ENCODE results near the gene NPTXR. TPM values are rescaled to one million over a fixed set of nuclear protein-coding genes. Genes with fewer than 3 reads are reported as not detected.

Gene NPTXR
- total RNA-seq, 2 experiments from 2014 or later, result 5.9 to 6.8 TPM

GRCh38 chr22:38802671-38803121 is 41.1 kb downstream of the NPTXR start:
- DNase-seq (no peak), ATAC-seq (ENCODE audit: low read depth) (no peak)
- peaks cover 14% of the 10 kb centered on the region for H3K4me1 Mint-ChIP-seq
- no peak overlapping the region for H3K4me3 Mint-ChIP-seq
- peaks cover 6% of the 10 kb centered on the region for H3K9me3 Mint-ChIP-seq
- peaks cover 3% of the 10 kb centered on the region for H3K36me3 Mint-ChIP-seq
- POLR2A ChIA-PET, result no interaction called here
- H3K27ac Mint-ChIP-seq, result no peak overlapping the region
- H3K27me3 Mint-ChIP-seq, result peaks cover 21% of the 10 kb centered on the region

- Mint-ChIP-seq H3K4me1 (peaks cover 14% of the 10 kb centered on the region), H3K27me3 (peaks cover 22% of the 10 kb centered on the region), H3K36me3 (peaks cover 3% of the 10 kb centered on the region), H3K27ac (no peak overlapping the region), H3K4me3 (no peak overlapping the region), H3K9me3 (peaks cover 4% of the 10 kb centered on the region)
- POLR2A ChIA-PET, result no interaction called here
- ATAC-seq (ENCODE audit: low read depth) (no peak), DNase-seq (no peak)
Observed at GRCh38 chr22:38799265-38800002, 44.4 kb downstream of the NPTXR start.

DNA sequence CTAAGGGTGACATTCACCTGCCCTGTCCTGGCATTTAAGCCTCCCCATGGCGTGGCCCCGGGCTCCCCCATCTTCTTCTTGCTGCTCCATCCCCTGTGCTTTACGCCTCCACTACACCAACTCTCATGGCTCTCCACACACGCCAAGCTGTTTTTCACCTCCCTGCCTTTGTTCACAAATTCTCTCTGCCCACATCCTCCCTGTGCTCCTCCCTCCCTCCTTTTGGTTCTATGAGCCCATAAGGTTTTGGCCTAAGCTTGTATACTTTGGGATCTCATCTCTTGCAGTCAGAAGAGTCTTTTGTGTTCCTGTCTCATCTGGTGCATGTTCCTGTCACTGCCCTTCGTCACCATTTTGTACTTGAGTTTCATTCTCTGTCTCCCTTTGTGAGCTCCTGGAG is 45.3 kb downstream of the NPTXR start:
- POLR2A ChIA-PET, result no interaction called here
- ATAC-seq (ENCODE audit: low read depth) (no peak), DNase-seq (no peak)
- peaks cover 18% of the 10 kb centered on the region for H3K4me1 Mint-ChIP-seq
- peaks cover 4% of the 10 kb centered on the region for H3K9me3 Mint-ChIP-seq
- H3K36me3 Mint-ChIP-seq, result peaks cover 3% of the 10 kb centered on the region
- H3K27ac Mint-ChIP-seq, result no peak overlapping the region
- H3K4me3 Mint-ChIP-seq, result no peak overlapping the region
- H3K27me3 Mint-ChIP-seq, result peaks cover 15% of the 10 kb centered on the region

DNA sequence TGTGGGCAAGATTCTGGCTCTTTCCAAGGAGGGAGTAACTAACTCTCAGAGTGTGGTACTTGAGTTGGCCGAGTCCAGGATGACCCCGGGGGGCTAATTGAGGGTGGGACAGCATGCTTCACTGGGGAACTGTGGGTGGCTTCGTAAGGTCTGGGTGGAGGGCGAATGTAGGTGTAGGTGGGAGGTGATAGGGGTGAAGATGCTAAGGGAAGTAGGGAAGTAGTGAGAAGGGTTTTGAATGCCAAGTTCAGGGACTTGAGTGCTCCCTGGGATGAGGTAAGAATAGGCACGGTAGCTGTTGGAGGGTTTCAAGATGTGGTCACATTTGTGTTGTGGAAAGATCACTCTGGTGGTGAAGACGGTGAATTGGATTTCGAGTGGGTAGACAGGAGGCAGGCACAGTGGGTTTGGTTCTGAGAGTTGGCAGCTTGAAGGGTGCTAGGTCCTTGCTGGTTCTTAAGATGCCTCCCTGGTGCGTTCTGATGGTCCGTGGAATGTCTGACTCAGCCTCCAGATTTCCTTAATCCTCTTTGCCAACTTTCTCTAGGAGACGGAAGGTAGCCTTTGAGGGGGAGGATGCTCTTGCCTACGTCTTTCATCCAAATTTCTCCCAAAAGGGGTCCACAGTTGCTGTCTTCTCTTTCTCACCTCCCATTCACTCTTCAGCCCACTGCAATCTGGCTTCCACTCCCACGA is 47.4 kb downstream of the NPTXR start:
- POLR2A ChIA-PET, result no interaction called here
- DNase-seq (no peak), ATAC-seq (ENCODE audit: low read depth) (no peak)
- H3K27ac Mint-ChIP-seq, result no peak overlapping the region
- H3K9me3 Mint-ChIP-seq, result peaks cover 4% of the 10 kb centered on the region
- no peak overlapping the region for H3K4me3 Mint-ChIP-seq
- H3K27me3 Mint-ChIP-seq, result peaks cover 10% of the 10 kb centered on the region
- H3K36me3 Mint-ChIP-seq, result peaks cover 3% of the 10 kb centered on the region
- H3K4me1 Mint-ChIP-seq, result peaks cover 25% of the 10 kb centered on the region

DNA sequence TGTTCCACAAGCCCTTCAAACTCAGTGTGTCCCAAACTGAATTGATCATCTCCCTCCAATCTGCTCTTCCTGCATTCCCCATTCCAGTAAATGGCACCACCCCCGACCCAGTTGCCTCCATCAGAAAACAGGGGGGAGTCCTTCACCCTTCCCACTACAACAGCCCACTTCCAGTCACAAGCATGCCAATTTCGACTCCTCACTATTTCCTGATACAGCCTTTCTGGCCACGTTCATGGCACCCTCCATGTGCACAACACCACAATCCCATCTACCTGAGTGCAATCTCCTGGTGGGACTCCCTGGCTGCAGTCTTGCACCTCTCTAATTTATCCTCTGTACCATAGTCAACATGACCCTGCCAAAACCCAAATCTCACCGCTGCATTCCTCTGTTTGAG is 48.3 kb downstream of the NPTXR start:
- H3K27me3 Mint-ChIP-seq, result peaks cover 5% of the 10 kb centered on the region
- ATAC-seq (ENCODE audit: low read depth) (no peak), DNase-seq (no peak)
- POLR2A ChIA-PET, result no interaction called here
- H3K4me3 Mint-ChIP-seq, result no peak overlapping the region
- H3K27ac Mint-ChIP-seq, result no peak overlapping the region
- H3K36me3 Mint-ChIP-seq, result peaks cover 3% of the 10 kb centered on the region
- peaks cover 4% of the 10 kb centered on the region for H3K9me3 Mint-ChIP-seq
- peaks cover 25% of the 10 kb centered on the region for H3K4me1 Mint-ChIP-seq

DNA sequence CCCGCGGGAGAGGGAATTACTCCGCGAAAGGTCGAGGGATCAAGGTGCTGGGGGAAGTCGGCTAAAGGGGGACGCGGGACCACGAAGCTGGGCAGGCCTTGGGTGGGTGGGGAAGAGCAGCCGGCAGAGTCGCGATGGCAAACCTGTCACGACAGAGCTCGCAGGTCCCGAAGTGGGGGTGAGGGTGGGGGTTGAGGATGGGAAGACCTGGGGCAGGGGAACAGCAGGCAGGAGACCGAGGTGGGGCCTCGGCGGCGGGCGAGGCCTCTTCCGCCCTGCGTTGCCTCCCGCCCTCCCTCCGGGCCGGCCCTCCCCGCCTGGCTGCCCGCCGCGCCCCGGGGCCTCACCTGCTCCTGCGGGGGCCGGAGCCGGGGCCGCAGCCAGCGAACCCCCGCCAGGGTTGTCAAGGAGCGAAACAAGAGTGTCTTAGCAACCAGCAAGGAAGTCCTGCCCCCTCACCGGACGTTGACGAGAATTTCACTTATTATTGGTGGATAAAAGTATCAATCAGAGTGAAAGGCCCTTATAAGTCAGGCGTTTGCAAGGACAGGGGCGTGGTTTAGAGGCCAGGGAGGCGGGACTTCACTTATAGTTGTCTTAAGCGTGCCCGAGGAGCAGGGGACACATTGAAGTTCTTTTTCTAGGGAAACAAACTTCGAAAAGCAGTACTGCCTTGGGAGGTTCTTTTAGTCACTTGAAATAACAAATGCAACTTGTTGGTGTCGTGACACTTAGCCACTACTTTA is 49.9 kb downstream of the NPTXR start, which contains the start of gene DNAL4:
Gene DNAL4 (minus strand): TSS at position 423 of the 746 bp plus-strand sequence. CDS start 11,412 bp downstream, outside the sequence.
- H3K27ac Mint-ChIP-seq, result peak within 1 kb of the TSS; percentile 80
- peak; percentile 94 for ATAC-seq (ENCODE audit: low read depth)

DNA sequence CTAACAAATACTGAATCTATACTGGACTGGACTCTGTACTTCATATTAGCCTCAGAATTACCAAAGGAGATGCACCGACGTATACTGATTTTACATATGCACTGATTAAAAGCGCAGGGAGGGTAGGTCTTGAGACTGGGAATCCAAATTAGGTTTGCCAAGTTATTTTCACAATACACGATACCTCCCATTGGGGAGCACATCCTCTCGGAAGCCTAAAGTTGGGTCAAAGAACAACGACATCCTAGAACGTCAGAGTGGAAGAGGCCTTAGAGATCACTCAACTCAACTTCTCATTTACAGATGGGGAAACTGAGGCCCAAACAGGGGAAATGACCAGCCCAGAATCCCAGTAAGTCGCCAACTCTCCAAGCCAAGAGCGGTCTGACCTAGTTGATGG is 50.5 kb downstream of the NPTXR start:
- Mint-ChIP-seq H3K9me3 (no peaks in the 10 kb centered on the region), H3K27ac (peak overlapping the region; percentile 80), H3K36me3 (no peaks in the 10 kb centered on the region), H3K27me3 (peaks cover 2% of the 10 kb centered on the region), H3K4me1 (peaks cover 19% of the 10 kb centered on the region), H3K4me3 (peak overlapping the region; percentile 90)
- POLR2A ChIA-PET, result no interaction called here
- DNase-seq (no peak), ATAC-seq (ENCODE audit: low read depth) (no peak)

More for the DNA sequence above, 49.9 kb downstream of the NPTXR start, which contains the start of gene DNAL4:
- H3K9me3 Mint-ChIP-seq, result peaks cover 2% of the 10 kb centered on the region
- peaks cover 2% of the 10 kb centered on the region for H3K36me3 Mint-ChIP-seq
- peak within 1 kb of the TSS; percentile 90 for H3K4me3 Mint-ChIP-seq
- peaks cover 24% of the 10 kb centered on the region for H3K4me1 Mint-ChIP-seq
- peak; percentile 83 for DNase-seq
- POLR2A ChIA-PET, result interaction anchor here (1.1 kb wide), 1 partner anchor 34 kb away, joined by 3 read pairs; no protein-coding TSS in a partner anchor
- peaks cover 5% of the 10 kb centered on the region for H3K27me3 Mint-ChIP-seq

DNA sequence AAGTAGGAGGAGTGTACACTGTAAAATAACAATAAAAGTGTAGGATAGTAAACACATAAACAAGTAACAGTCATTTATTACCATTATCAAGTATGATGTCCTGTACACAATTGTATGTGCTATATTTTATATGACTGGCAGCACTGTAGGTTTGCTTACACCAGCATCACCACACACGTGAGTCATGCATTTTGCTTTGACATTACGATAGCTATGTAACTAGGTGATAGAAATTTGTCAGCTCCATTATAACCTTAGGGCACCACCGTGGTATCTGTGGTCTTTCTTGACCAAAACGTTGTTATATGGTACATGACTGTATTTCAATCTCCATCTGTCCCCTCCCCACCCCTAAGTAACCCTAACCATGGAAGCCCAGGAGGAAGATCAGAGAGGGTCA is 51.0 kb downstream of the NPTXR start:
- Mint-ChIP-seq H3K27me3 (peaks cover 2% of the 10 kb centered on the region), H3K36me3 (no peaks in the 10 kb centered on the region), H3K4me3 (peak overlapping the region; percentile 90), H3K27ac (peak overlapping the region; percentile 80), H3K9me3 (no peaks in the 10 kb centered on the region), H3K4me1 (peaks cover 14% of the 10 kb centered on the region)
- no peak for ATAC-seq (ENCODE audit: low read depth)
- DNase-seq, result no peak
- POLR2A ChIA-PET, result no interaction called here

DNA sequence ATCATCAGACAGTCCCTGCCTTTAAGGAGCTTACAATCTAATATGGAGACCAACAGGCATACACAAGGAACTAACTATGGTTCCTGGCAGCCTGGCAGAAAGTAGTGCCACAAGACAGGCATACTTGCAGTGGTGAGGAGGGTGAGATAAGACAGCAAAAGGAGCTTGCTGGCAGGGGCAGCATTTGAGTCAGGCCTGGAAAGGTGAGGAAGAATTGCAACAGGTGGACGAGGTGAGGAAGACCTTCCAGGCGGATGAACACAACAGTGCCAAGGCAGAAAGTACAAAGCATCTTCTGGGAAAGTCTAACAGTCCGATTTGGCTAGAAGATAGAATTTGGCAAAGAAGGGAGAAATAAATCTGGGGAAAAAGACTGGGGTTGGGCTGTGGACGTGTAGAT is 54.2 kb downstream of the NPTXR start:
- POLR2A ChIA-PET, result interaction anchor here (0.5 kb wide), 1 partner anchor 211 kb away, joined by 4 read pairs; no protein-coding TSS in a partner anchor
- Mint-ChIP-seq H3K36me3 (no peaks in the 10 kb centered on the region), H3K27ac (no peak overlapping the region), H3K27me3 (no peaks in the 10 kb centered on the region), H3K4me3 (no peak overlapping the region), H3K9me3 (no peaks in the 10 kb centered on the region), H3K4me1 (peaks cover 13% of the 10 kb centered on the region)
- ATAC-seq (ENCODE audit: low read depth) (no peak), DNase-seq (no peak)

DNA sequence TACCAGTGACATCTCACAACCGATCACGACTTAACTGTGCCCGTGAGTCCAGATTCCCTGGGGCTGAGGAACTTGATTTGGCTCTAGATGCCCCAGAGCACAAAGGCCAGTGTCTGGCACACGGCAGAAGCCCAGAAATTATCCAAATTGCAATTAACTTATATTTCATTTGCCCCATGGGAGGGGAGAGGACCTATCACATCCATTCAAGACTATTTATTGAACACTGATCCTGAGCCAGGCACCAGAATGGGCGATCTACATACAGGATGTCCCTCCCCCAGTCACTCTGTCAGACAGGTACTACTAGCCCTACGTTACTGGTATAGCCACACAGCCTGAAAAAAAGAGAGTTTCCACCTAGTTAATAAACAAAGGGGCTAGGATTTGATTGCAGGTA is 55.0 kb downstream of the NPTXR start:
- Mint-ChIP-seq H3K4me3 (no peak overlapping the region), H3K9me3 (no peaks in the 10 kb centered on the region), H3K27ac (no peak overlapping the region), H3K27me3 (no peaks in the 10 kb centered on the region), H3K4me1 (peaks cover 8% of the 10 kb centered on the region), H3K36me3 (no peaks in the 10 kb centered on the region)
- no peak for ATAC-seq (ENCODE audit: low read depth)
- POLR2A ChIA-PET, result no interaction called here
- DNase-seq, result no peak

DNA sequence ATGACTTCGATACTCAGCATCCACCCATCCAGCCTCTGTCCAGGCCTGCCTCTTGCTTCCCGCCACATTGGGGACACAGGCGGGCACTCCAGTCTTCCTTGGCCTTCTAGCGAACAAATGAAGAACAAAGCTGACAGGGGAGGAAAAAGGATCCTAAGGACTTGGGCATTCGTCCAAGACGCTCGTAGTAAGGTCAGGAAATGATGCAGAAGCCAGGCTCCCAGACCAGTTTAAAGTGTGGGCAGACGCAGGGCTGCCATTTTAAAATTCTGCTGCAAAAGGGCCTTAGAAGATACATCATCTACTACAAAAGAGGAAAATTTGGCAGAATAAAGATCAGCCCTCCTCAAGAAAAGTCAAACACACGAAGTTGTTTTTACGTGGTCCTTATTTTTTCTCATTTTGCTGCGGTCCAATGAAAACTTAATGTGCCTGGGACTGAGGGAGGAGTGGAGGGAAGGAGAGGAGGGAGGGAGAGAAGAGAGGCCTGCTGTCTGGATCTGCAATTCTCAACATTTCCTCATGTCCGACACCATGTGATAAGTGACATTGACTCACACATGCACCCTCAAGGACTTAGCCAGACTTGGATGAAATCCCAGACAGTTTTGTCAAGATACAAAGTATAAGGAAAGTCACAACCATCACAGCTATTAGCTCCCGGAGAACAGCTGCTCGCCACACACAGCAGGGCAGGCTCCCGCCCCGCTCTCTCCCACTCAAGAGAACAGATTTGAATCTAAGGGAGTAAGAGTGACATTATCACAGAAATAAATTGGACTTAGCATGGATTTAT is 55.6 kb downstream of the NPTXR start:
- ATAC-seq (ENCODE audit: low read depth) (no peak), DNase-seq (no peak)
- POLR2A ChIA-PET, result no interaction called here
- H3K27me3 Mint-ChIP-seq, result no peaks in the 10 kb centered on the region
- H3K4me1 Mint-ChIP-seq, result peaks cover 5% of the 10 kb centered on the region
- no peaks in the 10 kb centered on the region for H3K36me3 Mint-ChIP-seq
- no peak overlapping the region for H3K4me3 Mint-ChIP-seq
- H3K27ac Mint-ChIP-seq, result no peak overlapping the region
- H3K9me3 Mint-ChIP-seq, result no peaks in the 10 kb centered on the region

GRCh38 chr22:38786631-38787030 is 57.2 kb downstream of the NPTXR start:
- Mint-ChIP-seq H3K4me3 (no peak overlapping the region), H3K27me3 (no peaks in the 10 kb centered on the region), H3K9me3 (no peaks in the 10 kb centered on the region)

DNA sequence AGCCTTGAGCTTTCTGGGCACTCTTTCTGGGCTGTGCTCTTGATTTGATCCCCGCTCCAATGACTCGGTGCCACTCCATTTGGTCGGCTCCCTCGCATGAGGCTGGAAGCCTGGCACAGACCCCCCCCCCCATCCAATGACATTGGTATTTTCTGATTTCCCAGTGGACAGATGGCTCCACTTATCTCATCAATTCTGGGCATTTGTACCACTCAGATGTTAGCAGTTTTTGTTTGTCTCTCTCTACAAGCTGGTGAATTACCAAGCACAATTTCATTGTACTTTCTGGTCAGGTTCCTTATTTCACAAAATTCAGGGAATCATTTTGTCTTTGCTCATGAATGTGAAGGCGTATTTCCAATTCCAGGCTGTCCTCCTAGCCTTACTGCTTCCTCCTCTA is 59.0 kb downstream of the NPTXR start:
- peaks cover 3% of the 10 kb centered on the region for H3K4me1 Mint-ChIP-seq
- no peak overlapping the region for H3K4me3 Mint-ChIP-seq
- POLR2A ChIA-PET, result interaction anchor here (0.6 to 0.7 kb wide), 2 partner anchors 121 to 245 kb away, joined by 4 read pairs; no protein-coding TSS in a partner anchor
- DNase-seq (no peak), ATAC-seq (ENCODE audit: low read depth) (no peak)
- H3K27me3 Mint-ChIP-seq, result no peaks in the 10 kb centered on the region
- H3K9me3 Mint-ChIP-seq, result no peaks in the 10 kb centered on the region
- no peaks in the 10 kb centered on the region for H3K36me3 Mint-ChIP-seq
- no peak overlapping the region for H3K27ac Mint-ChIP-seq

More at GRCh38 chr22:38786631-38787030, 57.2 kb downstream of the NPTXR start:
- no peak overlapping the region for H3K27ac Mint-ChIP-seq
- POLR2A ChIA-PET, result no interaction called here
- no peak for DNase-seq
- peaks cover 3% of the 10 kb centered on the region for H3K4me1 Mint-ChIP-seq
- no peak for ATAC-seq (ENCODE audit: low read depth)
- no peaks in the 10 kb centered on the region for H3K36me3 Mint-ChIP-seq

Data from activated naive CD8-positive, alpha-beta T cell treated with anti-CD3 and anti-CD28 coated beads, Interleukin-2, amount 10 ng/mL, durations not matched to agents 7 days and 5 days (primary cell).